ENCODE measurements around the gene TTC33.

Gene TTC33

GRCh38 chr5:40497573-40497972, 258.2 kb downstream of the TTC33 start:
- TF ChIP-seq CTCF (conservative IDR thresholded peaks at IDR 0.05; ENCODE audit: low read length) (no peak), EZH2phosphoT487 (IDR thresholded peaks at IDR 0.05; ENCODE audit: borderline replicate concordance) (no peak)
- no peaks in the 10 kb centered on the region for H3K4me1 ChIP-seq (ENCODE audit: insufficient read depth, low read length, poor library complexity, severe bottlenecking)
- H3K4me3 ChIP-seq (ENCODE audit: low read length, poor library complexity, severe bottlenecking): no peak overlapping the region
- H3K9me3 ChIP-seq (ENCODE audit: insufficient read depth, low read depth, low read length): no peaks in the 10 kb centered on the region
- H3K9ac ChIP-seq (ENCODE audit: low read depth, low read length, poor library complexity, severe bottlenecking): no peak overlapping the region
- no peaks in the 10 kb centered on the region for H3K27me3 ChIP-seq (ENCODE audit: insufficient read depth, low read length, poor library complexity, severe bottlenecking)
- H3K79me2 ChIP-seq (ENCODE audit: insufficient read depth, low read length): no peaks in the 10 kb centered on the region
- no peaks in the 10 kb centered on the region for H4K20me1 ChIP-seq (ENCODE audit: insufficient read depth, low read length, poor library complexity, severe bottlenecking)
- H2AFZ ChIP-seq (ENCODE audit: low read length): no peak overlapping the region
- H3K9me2 ChIP-seq (replicated peaks; ENCODE audit: low read depth, low read length): no peaks in the 10 kb centered on the region
- H3F3A ChIP-seq (ENCODE audit: low read depth): no peaks in the 10 kb centered on the region
- H3K4me2 ChIP-seq (ENCODE audit: low read depth, low read length, poor library complexity, severe bottlenecking): no peak overlapping the region
- H3K36me3 ChIP-seq (ENCODE audit: insufficient read depth, low read length): no peaks in the 10 kb centered on the region

- Histone ChIP-seq H3F3A (ENCODE audit: low read depth) (no peaks in the 10 kb centered on the region), H3K79me2 (ENCODE audit: insufficient read depth, low read length) (no peaks in the 10 kb centered on the region), H3K9me3 (ENCODE audit: insufficient read depth, low read depth, low read length) (no peaks in the 10 kb centered on the region), H3K4me1 (ENCODE audit: insufficient read depth, low read length, poor library complexity, severe bottlenecking) (no peaks in the 10 kb centered on the region), H3K9ac (ENCODE audit: low read depth, low read length, poor library complexity, severe bottlenecking) (no peak overlapping the region), H4K20me1 (ENCODE audit: insufficient read depth, low read length, poor library complexity, severe bottlenecking) (no peaks in the 10 kb centered on the region), H3K9me2 (replicated peaks; ENCODE audit: low read depth, low read length) (no peaks in the 10 kb centered on the region), H3K27me3 (ENCODE audit: insufficient read depth, low read length, poor library complexity, severe bottlenecking) (no peaks in the 10 kb centered on the region), H2AFZ (ENCODE audit: low read length) (no peak overlapping the region), H3K36me3 (ENCODE audit: insufficient read depth, low read length) (no peaks in the 10 kb centered on the region), H3K4me2 (ENCODE audit: low read depth, low read length, poor library complexity, severe bottlenecking) (no peak overlapping the region), H3K4me3 (ENCODE audit: low read length, poor library complexity, severe bottlenecking) (no peak overlapping the region)
- TF ChIP-seq EZH2phosphoT487 (IDR thresholded peaks at IDR 0.05; ENCODE audit: borderline replicate concordance) (no peak), CTCF (conservative IDR thresholded peaks at IDR 0.05; ENCODE audit: low read length) (no peak)
Observed at GRCh38 chr5:40495237-40495635, 260.5 kb downstream of the TTC33 start.

- Histone ChIP-seq H3K9ac (ENCODE audit: low read depth, low read length, poor library complexity, severe bottlenecking) (no peak overlapping the region), H2AFZ (ENCODE audit: low read length) (no peak overlapping the region), H3K36me3 (ENCODE audit: insufficient read depth, low read length) (no peaks in the 10 kb centered on the region), H3K4me3 (ENCODE audit: low read length, poor library complexity, severe bottlenecking) (no peak overlapping the region), H3K4me2 (ENCODE audit: low read depth, low read length, poor library complexity, severe bottlenecking) (no peak overlapping the region), H3K79me2 (ENCODE audit: insufficient read depth, low read length) (no peaks in the 10 kb centered on the region), H3K27me3 (ENCODE audit: insufficient read depth, low read length, poor library complexity, severe bottlenecking) (no peaks in the 10 kb centered on the region), H3K9me2 (replicated peaks; ENCODE audit: low read depth, low read length) (no peaks in the 10 kb centered on the region), H3F3A (ENCODE audit: low read depth) (no peaks in the 10 kb centered on the region), H4K20me1 (ENCODE audit: insufficient read depth, low read length, poor library complexity, severe bottlenecking) (no peaks in the 10 kb centered on the region), H3K4me1 (ENCODE audit: insufficient read depth, low read length, poor library complexity, severe bottlenecking) (no peaks in the 10 kb centered on the region), H3K9me3 (ENCODE audit: insufficient read depth, low read depth, low read length) (no peaks in the 10 kb centered on the region)
- TF ChIP-seq EZH2phosphoT487 (IDR thresholded peaks at IDR 0.05; ENCODE audit: borderline replicate concordance) (no peak), CTCF (conservative IDR thresholded peaks at IDR 0.05; ENCODE audit: low read length) (no peak)
Observed at GRCh38 chr5:40494631-40495236, 261.0 kb downstream of the TTC33 start.
